HK-2 (cell line): ENCODE measurements around the gene ZP3.
"Not testable (repeated sequence)": the region's sequence is repeated elsewhere in the genome, so short reads cannot be mapped to it uniquely, and the experiment has no call there.

Experiments
- DNase-seq: peaks from one replicate; pipeline ENCODE4 v3.0.0-alpha.2; 2018; ENCODE audit not compliant: unreplicated experiment

The ZP3 gene

GRCh38 chr7:76485822-76486610 is 61.3 kb downstream of the ZP3 start:
- not testable (repeated sequence) for DNase-seq

GRCh38 chr7:76486618-76487017 is 61.9 kb downstream of the ZP3 start:
- not testable (repeated sequence) for DNase-seq

GRCh38 chr7:76487969-76488368 is 63.2 kb downstream of the ZP3 start:
- DNase-seq = not testable (repeated sequence)
